K562 treated with DMSO at 1 percent for 12 hours (cell line): ENCODE results near the gene SPINK4. TPM values are rescaled to one million over a fixed set of nuclear protein-coding genes. Genes with fewer than 3 reads are reported as not detected.

Source experiments
- total RNA-seq: library from RNA; unstranded; fragments of 300-600 nt; gene quantifications from 2 replicates; pipeline ENCODE4 v1.2.3, GENCODE V29; 2022; ENCODE audit not compliant: insufficient read depth

Gene SPINK4, protein sequence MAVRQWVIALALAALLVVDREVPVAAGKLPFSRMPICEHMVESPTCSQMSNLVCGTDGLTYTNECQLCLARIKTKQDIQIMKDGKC
- not detected in 2 replicates for total RNA-seq

DNA sequence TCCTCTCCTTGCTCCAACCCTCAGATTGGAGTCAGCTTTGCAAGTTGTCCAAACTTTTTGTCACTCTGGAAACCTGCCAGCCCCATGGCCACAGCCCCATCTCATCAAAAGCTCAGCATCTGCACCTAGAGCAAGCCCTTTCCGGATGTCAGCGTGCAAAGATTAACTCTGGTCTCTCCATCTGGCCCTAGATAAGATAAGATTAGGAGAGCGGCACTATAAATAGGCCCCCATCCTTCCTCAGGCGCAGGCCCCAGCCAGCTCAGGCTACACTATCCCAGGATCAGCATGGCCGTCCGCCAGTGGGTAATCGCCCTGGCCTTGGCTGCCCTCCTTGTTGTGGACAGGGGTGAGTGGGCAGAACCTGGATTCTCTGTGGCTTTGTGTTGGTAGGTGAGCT is at the start of gene SPINK4:
Gene SPINK4 (plus strand): TSS at position 247 of the 400 bp plus-strand sequence. CDS start 42 bp downstream, at position 289.

DNA sequence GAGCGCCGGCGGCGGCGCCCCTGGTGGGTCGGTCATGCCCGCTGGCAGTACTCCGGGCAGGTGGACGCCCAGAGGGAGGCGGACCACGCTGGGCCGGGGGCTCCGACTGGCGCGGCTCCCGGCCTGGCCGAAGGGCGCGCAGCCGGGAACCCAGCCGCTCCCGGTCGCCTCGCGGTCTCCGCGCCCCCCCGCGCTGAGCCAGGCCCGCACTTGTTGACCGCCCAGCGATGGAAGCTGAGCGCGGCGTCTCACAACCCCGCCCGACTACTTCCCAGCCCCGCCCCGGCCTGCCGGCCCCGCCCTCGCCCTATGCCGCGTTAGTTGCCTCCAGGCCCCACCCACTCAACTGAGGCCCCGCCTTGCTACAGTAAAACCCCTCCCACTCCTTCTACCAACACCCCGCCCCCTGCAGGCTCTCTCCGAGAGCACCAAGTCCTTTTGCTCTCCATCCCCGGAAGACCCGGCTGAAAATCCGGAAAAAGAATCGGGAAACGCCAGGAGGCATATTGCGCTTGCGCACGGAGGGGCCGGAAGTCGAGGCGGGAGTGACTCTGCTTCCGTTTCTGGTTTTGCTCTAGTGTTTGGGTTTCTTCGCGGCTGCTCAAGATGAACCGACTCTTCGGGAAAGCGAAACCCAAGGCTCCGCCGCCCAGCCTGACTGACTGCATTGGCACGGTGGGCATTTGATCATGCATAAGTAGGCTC is 24.7 kb downstream of the SPINK4 start, which contains the start of the genes BAG1 and CHMP5:
Gene BAG1 (minus strand): TSS at position 236 of the 705 bp plus-strand sequence.
Gene CHMP5 (plus strand): TSS at position 577 of the 705 bp plus-strand sequence. CDS start 30 bp downstream, at position 607.

DNA sequence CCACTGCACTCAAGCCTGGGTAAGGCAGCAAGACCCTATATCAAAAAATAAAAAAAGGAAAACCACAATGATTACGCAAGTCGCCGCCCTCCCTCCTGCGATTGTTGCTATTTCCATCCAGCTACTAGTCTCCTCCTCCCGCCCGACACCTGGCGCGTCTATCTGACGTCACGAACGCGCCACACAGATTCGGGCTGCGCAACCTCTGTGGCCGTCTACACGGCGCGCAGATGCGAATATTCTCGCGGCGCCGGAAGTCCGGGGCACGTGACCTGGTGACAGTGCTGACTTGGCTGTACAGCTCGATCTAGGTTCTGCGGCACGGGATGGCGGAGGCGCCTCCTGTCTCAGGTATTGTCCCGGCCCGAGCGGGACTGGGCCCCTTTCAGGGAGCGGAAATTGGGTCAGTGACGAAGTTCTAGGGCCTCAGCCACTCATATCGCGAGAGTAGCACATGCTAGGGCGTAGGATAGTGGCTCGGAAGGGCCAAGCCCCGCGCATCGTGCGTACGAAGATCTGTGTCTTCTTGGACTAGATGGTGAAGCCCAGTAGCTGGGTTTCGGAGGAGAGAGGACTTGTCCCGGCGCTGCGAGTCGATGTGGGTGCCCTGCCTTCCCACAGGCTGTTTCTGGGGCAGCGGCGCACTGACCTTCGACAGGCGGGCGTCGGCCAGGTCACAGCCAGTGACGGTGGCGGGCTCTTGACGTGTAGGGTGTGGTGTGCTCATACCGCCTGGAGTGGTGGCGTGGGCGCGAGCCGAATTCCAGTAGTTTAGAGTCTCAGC is 50.5 kb downstream of the SPINK4 start, which contains the start of gene NFX1:
Gene NFX1 (plus strand): TSS at position 270 of the 784 bp plus-strand sequence. CDS start 57 bp downstream, at position 327.

Other genes starting within 250 kb of the SPINK4 start
- gene APTX, start 238.5 kb upstream of the SPINK4 start, total RNA-seq: 25.2 and 34.3 TPM in 2 replicates
- 123 and 165 TPM in 2 replicates for gene DNAJA1, start 214.9 kb upstream of the SPINK4 start, total RNA-seq
- 5.1 and 11.5 TPM in 2 replicates for gene SMU1, start 163.5 kb upstream of the SPINK4 start, total RNA-seq
- gene B4GALT1, start 72.8 kb upstream of the SPINK4 start, total RNA-seq: 13.1 and 39.9 TPM in 2 replicates
- 102 and 105 TPM in 2 replicates for gene BAG1, start 24.5 kb downstream of the SPINK4 start, total RNA-seq
- gene CHMP5, start 24.9 kb downstream of the SPINK4 start, total RNA-seq: 55.2 and 62.3 TPM in 2 replicates
- 9.1 and 19.3 TPM in 2 replicates for gene NFX1, start 50.3 kb downstream of the SPINK4 start, total RNA-seq
- gene AQP7, start 162.4 kb downstream of the SPINK4 start, total RNA-seq: not detected in 2 replicates
- 18.6 and 20.0 TPM in 2 replicates for gene AQP3, start 207.4 kb downstream of the SPINK4 start, total RNA-seq
- gene NOL6, start 233.8 kb downstream of the SPINK4 start, total RNA-seq: 10.1 and 14.7 TPM in 2 replicates